IPS-20b (cell line): ENCODE data around the gene ATF6.

Experiments
- H3K27ac ChIP-seq: one replicate; pipeline ENCODE4 v1.5.1; 2013; ENCODE audit warnings: low read length
- H3K27me3 ChIP-seq: 2 replicates; pipeline ENCODE4 v1.6.1; 2013; ENCODE audit warnings: mild to moderate bottlenecking, low read length, inconsistent platforms; ENCODE audit not compliant: insufficient read depth
- H3K36me3 ChIP-seq: 2 replicates; pipeline ENCODE4 v1.6.1; 2013; ENCODE audit warnings: low read depth, mild to moderate bottlenecking, inconsistent platforms, low read length, moderate library complexity; ENCODE audit not compliant: insufficient read depth
- H3K4me1 ChIP-seq: 2 replicates; pipeline ENCODE4 v1.6.1; 2013; ENCODE audit warnings: mild to moderate bottlenecking, control low read depth, inconsistent platforms, low read length, moderate library complexity; ENCODE audit not compliant: insufficient read depth
- H3K4me3 ChIP-seq: 2 replicates; pipeline ENCODE4 v1.5.1; 2013; ENCODE audit warnings: mild to moderate bottlenecking, low read length, inconsistent platforms
- H3K9ac ChIP-seq: 2 replicates; pipeline ENCODE4 v1.6.1; 2013; ENCODE audit warnings: low read depth, mild to moderate bottlenecking, inconsistent platforms, low read length, moderate library complexity
- H3K9me3 ChIP-seq: 2 replicates; pipeline ENCODE4 v1.6.1; 2013; ENCODE audit warnings: mild to moderate bottlenecking, low read depth, low read length, inconsistent platforms; ENCODE audit not compliant: insufficient read depth

ATF6 gene

DNA sequence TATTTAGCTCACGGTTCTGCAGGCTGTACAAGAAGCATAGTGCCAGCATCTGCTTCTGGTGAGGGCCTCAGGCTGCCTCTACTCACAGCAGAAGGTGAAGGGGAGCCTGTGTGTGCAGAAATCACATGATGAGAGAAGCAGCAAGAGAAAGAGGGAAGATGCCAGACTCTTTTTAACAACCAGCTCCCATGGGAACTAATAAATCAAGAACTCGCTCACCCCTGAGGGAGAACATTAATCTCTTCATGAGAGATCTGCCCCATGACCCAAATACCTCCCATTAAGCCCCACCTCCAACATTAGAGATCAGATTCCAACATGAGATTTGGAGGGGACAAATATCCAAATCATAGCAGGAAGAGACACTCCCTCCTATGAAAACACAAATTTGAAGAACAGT is 183.4 kb downstream of the ATF6 start:
- H3K27ac ChIP-seq, result no peak overlapping the region
- no peaks in the 10 kb centered on the region for H3K27me3 ChIP-seq
- peaks cover 7% of the 10 kb centered on the region; the same call in 1 of the 2 replicates for H3K4me1 ChIP-seq
- no peak overlapping the region for H3K9ac ChIP-seq
- no peak overlapping the region for H3K4me3 ChIP-seq
- no peaks in the 10 kb centered on the region for H3K9me3 ChIP-seq
- no peaks in the 10 kb centered on the region for H3K36me3 ChIP-seq

DNA sequence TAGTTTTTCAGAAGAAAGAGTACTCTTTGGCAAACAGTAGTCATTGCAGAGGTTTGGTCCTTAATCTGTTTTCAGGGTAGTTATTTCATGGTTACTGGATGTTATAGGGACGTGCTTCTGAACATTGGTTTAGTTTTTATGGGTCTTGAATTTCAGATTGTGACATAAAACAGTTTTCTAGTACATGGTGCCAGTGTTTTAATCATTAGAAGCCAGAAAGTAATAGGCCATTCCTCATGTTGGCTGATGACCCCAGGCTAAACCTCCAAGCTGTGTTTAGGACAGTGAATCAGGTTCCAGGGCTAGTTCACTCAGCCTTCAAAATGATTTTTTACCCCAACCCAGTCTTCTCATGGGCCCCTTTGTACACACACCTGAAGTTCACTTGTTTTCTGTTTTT is 184.3 kb downstream of the ATF6 start:
- peaks cover 7% of the 10 kb centered on the region; the same call in 1 of the 2 replicates for H3K4me1 ChIP-seq
- no peak overlapping the region for H3K4me3 ChIP-seq
- no peaks in the 10 kb centered on the region for H3K27me3 ChIP-seq
- no peaks in the 10 kb centered on the region for H3K9me3 ChIP-seq
- no peak overlapping the region for H3K27ac ChIP-seq
- no peaks in the 10 kb centered on the region for H3K36me3 ChIP-seq
- no peak overlapping the region for H3K9ac ChIP-seq

DNA sequence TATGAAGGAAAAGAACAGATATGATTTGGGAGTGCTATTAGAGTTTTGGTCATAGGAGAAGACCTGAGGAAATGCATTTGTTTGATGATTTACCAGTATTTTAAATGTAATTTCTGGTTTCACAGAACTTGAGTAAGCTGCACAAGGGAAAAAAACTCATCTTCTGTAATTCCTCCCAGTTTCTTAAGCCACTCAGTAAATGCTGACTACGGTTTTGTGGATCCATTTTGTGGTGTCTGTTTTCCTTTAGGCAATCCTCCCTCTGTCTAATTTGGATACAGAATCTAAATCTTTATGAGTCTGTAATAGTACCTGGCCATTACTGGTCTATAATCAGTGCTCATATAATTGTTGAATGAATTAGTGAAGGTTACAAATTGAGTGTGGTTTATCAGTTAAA is 185.5 kb downstream of the ATF6 start:
- Histone ChIP-seq H3K9me3 (no peaks in the 10 kb centered on the region), H3K27ac (no peak overlapping the region), H3K36me3 (no peaks in the 10 kb centered on the region), H3K27me3 (no peaks in the 10 kb centered on the region), H3K4me3 (no peak overlapping the region), H3K9ac (no peak overlapping the region), H3K4me1 (no peaks in the 10 kb centered on the region; the same call in 1 of the 2 replicates)

DNA sequence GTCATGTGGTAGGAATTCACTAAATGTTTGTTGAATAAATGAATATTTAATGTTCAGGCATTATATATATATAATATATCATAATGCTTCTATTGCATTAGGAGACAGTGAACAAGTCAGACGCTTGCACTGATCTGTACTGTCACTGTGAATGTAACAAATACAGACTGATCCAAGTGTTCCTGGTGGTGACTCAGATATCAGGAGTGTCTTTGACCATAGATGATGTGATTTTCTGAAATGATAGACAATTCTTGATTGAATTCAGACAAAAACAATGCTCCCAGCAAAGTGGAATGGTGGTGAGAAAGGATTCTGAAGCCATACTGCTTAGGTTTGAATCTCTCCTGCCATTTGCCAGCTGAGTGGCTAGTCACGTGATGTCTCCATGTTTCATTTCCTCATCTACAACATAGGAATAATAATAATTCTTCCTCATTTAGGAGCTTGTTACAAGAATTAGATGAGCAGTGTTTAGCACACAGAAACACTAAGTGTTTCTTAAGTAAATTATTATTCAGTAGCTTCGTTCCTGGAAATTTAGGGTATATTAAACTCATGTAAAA is 186.6 kb downstream of the ATF6 start:
- H3K36me3 ChIP-seq, result no peaks in the 10 kb centered on the region
- H3K9ac ChIP-seq, result no peak overlapping the region
- H3K27me3 ChIP-seq, result no peaks in the 10 kb centered on the region
- no peaks in the 10 kb centered on the region for H3K9me3 ChIP-seq
- no peak overlapping the region for H3K4me3 ChIP-seq
- no peak overlapping the region for H3K27ac ChIP-seq
- no peaks in the 10 kb centered on the region for H3K4me1 ChIP-seq

- no peak overlapping the region for H3K9ac ChIP-seq
- H3K9me3 ChIP-seq, result no peaks in the 10 kb centered on the region
- H3K4me3 ChIP-seq, result no peak overlapping the region
- no peaks in the 10 kb centered on the region for H3K36me3 ChIP-seq
- H3K27me3 ChIP-seq, result no peaks in the 10 kb centered on the region
- no peak overlapping the region for H3K27ac ChIP-seq
- no peaks in the 10 kb centered on the region for H3K4me1 ChIP-seq
These were observed 187.3 kb downstream of the ATF6 start for GRCh38 chr1:161953256-161953920.

GRCh38 chr1:161954050-161954449 is 187.9 kb downstream of the ATF6 start:
- no peaks in the 10 kb centered on the region for H3K4me1 ChIP-seq
- no peaks in the 10 kb centered on the region for H3K27me3 ChIP-seq
- H3K9me3 ChIP-seq, result no peaks in the 10 kb centered on the region
- H3K4me3 ChIP-seq, result no peak overlapping the region
- H3K27ac ChIP-seq, result no peak overlapping the region
- H3K36me3 ChIP-seq, result peaks cover 4% of the 10 kb centered on the region; the same call in 1 of the 2 replicates
- H3K9ac ChIP-seq, result no peak overlapping the region

- H3K4me3 ChIP-seq, result no peak overlapping the region
- peaks cover 5% of the 10 kb centered on the region; the same call in 1 of the 2 replicates for H3K36me3 ChIP-seq
- no peaks in the 10 kb centered on the region for H3K9me3 ChIP-seq
- no peaks in the 10 kb centered on the region for H3K4me1 ChIP-seq
- H3K27ac ChIP-seq, result no peak overlapping the region
- no peak overlapping the region for H3K9ac ChIP-seq
- no peaks in the 10 kb centered on the region for H3K27me3 ChIP-seq
These were observed 188.3 kb downstream of the ATF6 start for GRCh38 chr1:161954466-161954865.

DNA sequence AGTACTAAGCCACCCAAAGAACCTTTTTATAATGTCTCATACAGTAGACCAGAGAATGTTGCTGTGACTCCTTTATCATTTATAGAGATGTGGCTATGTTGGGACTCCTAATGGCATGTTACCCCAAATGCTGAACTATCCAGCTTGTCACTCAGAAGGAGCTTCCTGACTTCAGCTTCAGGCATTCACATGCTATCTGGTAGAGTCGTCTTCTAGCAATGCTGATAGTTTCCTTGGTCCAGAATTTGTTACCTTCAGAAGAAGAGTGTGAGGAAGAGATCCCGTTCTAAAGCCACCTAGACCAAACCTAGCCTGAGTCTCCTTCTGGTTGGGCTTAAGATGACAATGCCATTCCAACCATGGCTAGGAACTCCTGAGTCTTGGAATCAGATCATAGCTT is 189.5 kb downstream of the ATF6 start:
- Histone ChIP-seq H3K9ac (no peak overlapping the region), H3K36me3 (peaks cover 5% of the 10 kb centered on the region; the same call in 1 of the 2 replicates), H3K4me3 (no peak overlapping the region), H3K4me1 (no peaks in the 10 kb centered on the region), H3K27me3 (no peaks in the 10 kb centered on the region), H3K27ac (no peak overlapping the region), H3K9me3 (no peaks in the 10 kb centered on the region)

DNA sequence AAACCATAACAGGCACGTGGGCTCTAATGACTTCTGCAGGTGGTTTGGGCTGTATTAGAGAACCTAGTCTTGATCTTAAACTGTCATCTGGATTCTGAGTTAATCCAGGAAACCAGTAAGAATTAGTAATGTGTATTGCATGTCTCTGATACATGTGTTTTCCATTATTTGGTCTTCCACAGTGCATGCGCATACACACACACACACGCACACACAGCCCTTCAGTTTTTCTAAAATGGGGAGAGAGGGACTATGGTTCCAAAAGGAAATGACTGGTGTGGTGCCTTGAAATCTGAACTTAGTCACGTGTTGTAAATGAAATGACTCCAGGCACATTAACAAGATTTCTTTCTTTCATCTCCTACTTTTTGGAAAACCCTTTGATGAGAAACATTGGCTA is 190.0 kb downstream of the ATF6 start:
- Histone ChIP-seq H3K4me3 (no peak overlapping the region), H3K9ac (no peak overlapping the region), H3K36me3 (peaks cover 5% of the 10 kb centered on the region; the same call in 1 of the 2 replicates), H3K27ac (no peak overlapping the region), H3K27me3 (no peaks in the 10 kb centered on the region), H3K9me3 (no peaks in the 10 kb centered on the region), H3K4me1 (no peaks in the 10 kb centered on the region)

DNA sequence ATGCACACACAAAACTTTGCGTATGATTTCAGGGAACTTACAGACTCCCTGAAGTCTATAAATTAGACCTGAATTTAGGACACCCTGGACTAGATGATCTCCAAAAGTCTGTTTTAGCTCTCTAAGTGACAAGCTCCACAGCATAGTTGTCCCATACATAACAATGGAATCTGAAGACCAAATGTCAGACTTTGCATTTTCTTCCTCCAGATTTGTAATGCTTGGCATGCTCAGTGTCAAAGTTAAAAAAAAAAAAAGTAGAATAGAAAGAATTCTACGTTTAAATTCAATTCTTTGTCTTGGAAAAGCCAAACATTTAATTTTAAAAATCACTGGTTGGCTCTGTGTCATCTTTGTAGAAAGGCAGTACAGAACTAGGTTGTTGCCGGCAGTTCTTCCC is 190.8 kb downstream of the ATF6 start:
- Histone ChIP-seq H3K9ac (no peak overlapping the region), H3K27me3 (no peaks in the 10 kb centered on the region), H3K4me1 (no peaks in the 10 kb centered on the region), H3K36me3 (peaks cover 5% of the 10 kb centered on the region; the same call in 1 of the 2 replicates), H3K4me3 (no peak overlapping the region), H3K9me3 (no peaks in the 10 kb centered on the region), H3K27ac (no peak overlapping the region)

GRCh38 chr1:161958425-161958824 is 192.3 kb downstream of the ATF6 start:
- peaks cover 5% of the 10 kb centered on the region; the same call in 1 of the 2 replicates for H3K36me3 ChIP-seq
- H3K4me1 ChIP-seq, result no peaks in the 10 kb centered on the region
- H3K9me3 ChIP-seq, result no peaks in the 10 kb centered on the region
- H3K4me3 ChIP-seq, result no peak overlapping the region
- H3K27ac ChIP-seq, result no peak overlapping the region
- no peak overlapping the region for H3K9ac ChIP-seq
- H3K27me3 ChIP-seq, result no peaks in the 10 kb centered on the region
